Transverse colon (tissue), 4 donors: ENCODE measurements around the gene THTPA.

Experiments
- CTCF ChIP-seq, 5 experiments: fragments of 200-600 bp in 3 of 5; fragments of 450-650 bp in 2 of 5; sonication (generic) in 3 of 5; IDR thresholded peaks; 1 replicate in 2 of 5; 2 replicates in 3 of 5; pipeline ENCODE4 v1.5.1; 2016 to 2017; ENCODE audit warnings: antibody characterized with exemption in 5 of 5, inconsistent platforms in 3 of 5, mild to moderate bottlenecking in 2 of 5, moderate library complexity in 1 of 5
- EP300 ChIP-seq: sonication (generic); formaldehyde crosslinking; IDR thresholded peaks from one replicate; pipeline ENCODE4 v1.6.1; 2017; ENCODE audit warnings: antibody characterized with exemption, low read depth
- POLR2A ChIP-seq: fragments of 450-650 bp; IDR thresholded peaks from one replicate; pipeline ENCODE4 v1.6.1; 2016; ENCODE audit warnings: antibody characterized with exemption, mild to moderate bottlenecking, moderate library complexity
- POLR2AphosphoS5 ChIP-seq, 3 donors: sonication (generic); formaldehyde crosslinking; IDR thresholded peaks; one replicate each; pipeline ENCODE4 v1.6.1; 2016; ENCODE audit warnings: antibody characterized with exemption in 3 of 3

GRCh38 chr14:23550131-23550811, 5.8 kb upstream of the THTPA start:
- TF ChIP-seq POLR2AphosphoS5 (IDR thresholded peaks at IDR 0.05): no peak
- TF ChIP-seq CTCF (IDR thresholded peaks at IDR 0.05): no peak
- no peak for TF ChIP-seq EP300
- TF ChIP-seq POLR2A: no peak
